Activated CD4-positive, alpha-beta T cell treated with anti-CD3 and anti-CD28 coated beads for 4 hours (primary cell): ENCODE measurements around the gene SENP8.

ENCODE experiments used
- DNase-seq, 2 donors: peaks; one replicate each; pipeline ENCODE4 v3.0.0-alpha.2; 2020

Gene SENP8

GRCh38 chr15:72176159-72176558 lies 58.0 kb downstream of the SENP8 start:
- DNase-seq = no peak

- DNase-seq = no peak
Observed at GRCh38 chr15:72176743-72177142, 58.5 kb downstream of the SENP8 start.

GRCh38 chr15:72178976-72179585 lies 60.9 kb downstream of the SENP8 start:
- DNase-seq = no peak

GRCh38 chr15:72179950-72180581 lies 61.9 kb downstream of the SENP8 start:
- DNase-seq = no peak

DNA sequence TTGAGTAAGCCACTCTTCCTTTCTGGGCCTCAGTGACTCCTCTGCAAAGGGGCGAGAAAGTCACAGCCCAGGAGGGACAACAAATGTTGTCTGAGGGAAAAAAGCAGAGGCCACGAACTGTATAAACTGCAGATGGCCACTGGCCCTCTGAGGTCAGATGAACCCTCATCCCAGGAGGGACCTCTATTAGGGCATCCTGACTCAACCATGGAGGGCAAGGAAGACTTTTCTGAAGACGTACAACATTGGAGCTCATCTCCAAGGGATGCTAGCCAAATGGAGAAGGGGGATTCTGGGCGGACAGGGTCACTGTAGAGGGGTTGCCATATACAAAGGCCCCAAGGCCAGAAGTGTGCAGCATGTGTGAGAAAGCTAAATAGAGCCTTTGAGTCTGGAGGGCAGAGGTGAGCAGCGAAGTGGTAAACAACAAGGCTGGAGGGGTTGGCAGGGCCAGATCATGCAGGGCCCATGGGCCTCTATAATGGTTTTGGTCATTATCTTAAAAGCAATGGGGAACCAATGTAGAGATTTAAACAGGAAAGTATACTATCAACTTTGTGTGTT lies 62.6 kb downstream of the SENP8 start:
- DNase-seq = no peak

- DNase-seq = no peak
Observed at GRCh38 chr15:72182244-72182643, 64.0 kb downstream of the SENP8 start.

DNA sequence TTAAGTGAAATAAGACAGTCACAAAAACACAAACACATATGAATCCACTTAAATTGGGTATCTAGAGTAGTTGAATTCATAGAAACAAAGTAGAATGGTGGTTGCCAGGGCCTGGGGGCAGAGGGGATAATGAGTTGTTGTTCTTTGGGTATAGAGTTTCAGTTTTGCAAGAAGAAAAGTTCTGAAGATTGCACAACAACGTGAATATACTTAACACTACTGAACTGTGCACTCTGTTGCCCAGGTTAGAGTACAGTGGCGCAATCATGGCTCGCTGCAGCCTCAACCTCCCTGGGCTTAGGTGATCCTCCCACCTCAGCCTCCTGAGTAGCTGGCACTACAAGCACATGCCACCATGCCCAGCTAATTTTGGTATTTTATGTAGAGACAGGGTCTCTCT lies 64.5 kb downstream of the SENP8 start:
- no peak for DNase-seq

- no peak for DNase-seq
Observed at GRCh38 chr15:72183781-72184164, 65.6 kb downstream of the SENP8 start.

GRCh38 chr15:72184165-72184811 lies 66.1 kb downstream of the SENP8 start:
- DNase-seq = no peak

GRCh38 chr15:72189250-72189902 lies 71.2 kb downstream of the SENP8 start:
- no peak for DNase-seq

- DNase-seq = no peak
Observed at GRCh38 chr15:72192416-72192815, 74.2 kb downstream of the SENP8 start.
